HepG2 (cell line): Measurements from ENCODE around the gene NABP2. TPM values are rescaled to one million over a fixed set of nuclear protein-coding genes. Genes with fewer than 3 reads are reported as not detected.

Experiments used
- AGO1 ChIP-seq: fragments of 200-400 bp; formaldehyde crosslinking; IDR thresholded peaks from 2 replicates; pipeline ENCODE4 v1.6.1; 2017; ENCODE audit warnings: mild to moderate bottlenecking, low read depth, low read length, moderate library complexity; ENCODE audit not compliant: poor library complexity, severe bottlenecking
- ARID2 ChIP-seq: sonication (generic); formaldehyde crosslinking; IDR thresholded peaks from 2 replicates; pipeline ENCODE4 v1.8.1; 2022; ENCODE audit warnings: mild to moderate bottlenecking, missing genetic modification reagents, borderline replicate concordance
- ATM ChIP-seq: fragments of 450-650 bp; IDR thresholded peaks from 2 replicates; pipeline ENCODE4 v1.7.1; 2017; ENCODE audit warnings: mild to moderate bottlenecking, borderline replicate concordance
- ELF3 ChIP-seq: IDR thresholded peaks from 2 replicates; pipeline ENCODE4 v1.6.1; 2016; ENCODE audit warnings: missing genetic modification reagents, missing compliant biosample characterization
- FOXO1 ChIP-seq: sonication (generic); formaldehyde crosslinking; IDR thresholded peaks from 2 replicates; pipeline ENCODE4 v1.4.0; 2020; ENCODE audit warnings: missing genetic modification reagents
- GATAD1 ChIP-seq: IDR thresholded peaks from 2 replicates; pipeline ENCODE4 v1.6.1; 2016; ENCODE audit warnings: missing genetic modification reagents, missing compliant biosample characterization
- HIVEP1 ChIP-seq: sonication (generic); formaldehyde crosslinking; IDR thresholded peaks from 2 replicates; pipeline ENCODE4 v1.4.0; 2020; ENCODE audit warnings: mild to moderate bottlenecking, missing genetic modification reagents
- IKZF1 ChIP-seq: fragments of 450-650 bp; IDR thresholded peaks from 2 replicates; pipeline ENCODE4 v1.7.1; 2016
- KLF11 ChIP-seq: IDR thresholded peaks from 2 replicates; pipeline ENCODE4 v1.6.1; 2016; ENCODE audit warnings: missing compliant biosample characterization
- MEIS1 ChIP-seq: sonication (generic); formaldehyde crosslinking; IDR thresholded peaks from 2 replicates; pipeline ENCODE4 v1.9.0; 2021; ENCODE audit warnings: mild to moderate bottlenecking, missing genetic modification reagents, moderate library complexity, borderline replicate concordance
- NR0B2 ChIP-seq: sonication (generic); formaldehyde crosslinking; IDR thresholded peaks from 2 replicates; pipeline ENCODE4 v1.4.0; 2020; ENCODE audit warnings: mild to moderate bottlenecking, missing genetic modification reagents
- RBM22 ChIP-seq: fragments of 200-400 bp; formaldehyde crosslinking; optimal IDR thresholded peaks from 2 replicates; pipeline ENCODE3; 2017; ENCODE audit warnings: mild to moderate bottlenecking, low read length, moderate library complexity
- SP5 ChIP-seq: IDR thresholded peaks from 2 replicates; pipeline ENCODE4 v1.6.1; 2016; ENCODE audit warnings: low read depth, borderline replicate concordance
- TOE1 ChIP-seq: sonication (generic); formaldehyde crosslinking; IDR thresholded peaks from 2 replicates; pipeline ENCODE4 v1.4.0; 2020; ENCODE audit warnings: mild to moderate bottlenecking, missing genetic modification reagents
- TSC22D2 ChIP-seq: sonication (generic); formaldehyde crosslinking; IDR thresholded peaks from 2 replicates; pipeline ENCODE4 v1.5.1; 2020; ENCODE audit warnings: missing genetic modification reagents, mild to moderate bottlenecking, borderline replicate concordance
- ZBTB7A ChIP-seq: sonication (generic); formaldehyde crosslinking; IDR thresholded peaks from 2 replicates; pipeline ENCODE4 v1.8.0; 2022; ENCODE audit warnings: mild to moderate bottlenecking, missing genetic modification reagents
- ZNF44 ChIP-seq: sonication (generic); formaldehyde crosslinking; IDR thresholded peaks from 2 replicates; pipeline ENCODE4 v1.5.1; 2020; ENCODE audit warnings: mild to moderate bottlenecking, missing genetic modification reagents
- ZNF451 ChIP-seq: sonication (generic); formaldehyde crosslinking; IDR thresholded peaks from 2 replicates; pipeline ENCODE4 v1.5.0; 2020; ENCODE audit warnings: mild to moderate bottlenecking, missing genetic modification reagents
- ZNF589 ChIP-seq: sonication (generic); formaldehyde crosslinking; conservative IDR thresholded peaks from 2 replicates; pipeline ENCODE4 v1.8.0; 2022; ENCODE audit warnings: mild to moderate bottlenecking, moderate library complexity, missing genetic modification reagents
- ZNF619 ChIP-seq: sonication (generic); formaldehyde crosslinking; IDR thresholded peaks from 2 replicates; pipeline ENCODE4 v1.4.0; 2020; ENCODE audit warnings: mild to moderate bottlenecking, missing genetic modification reagents
- ZNF749 ChIP-seq: sonication (generic); formaldehyde crosslinking; IDR thresholded peaks from 2 replicates; pipeline ENCODE4 v1.8.0; 2022; ENCODE audit warnings: mild to moderate bottlenecking, missing genetic modification reagents, moderate library complexity, borderline replicate concordance
- ZNF782 ChIP-seq: sonication (generic); formaldehyde crosslinking; IDR thresholded peaks from 2 replicates; pipeline ENCODE4 v1.4.0; 2020; ENCODE audit warnings: missing genetic modification reagents, mild to moderate bottlenecking, borderline replicate concordance
- ZXDC ChIP-seq: sonication (generic); formaldehyde crosslinking; IDR thresholded peaks from 2 replicates; pipeline ENCODE4 v1.5.0; 2020; ENCODE audit warnings: mild to moderate bottlenecking, missing genetic modification reagents
- polyA plus RNA-seq, 8 experiments: library from polyadenylated mRNA; depleted of rRNA in 3 of 8; stranded (reverse) in 7 of 8; unstranded in 1 of 8; fragments of >200 nt; fragmentation: Illumina TruSeq in 4 of 8; extraction: Trizol in 4 of 8; gene quantifications; 2 replicates each; pipeline versions ENCODE4 v1.2.1 to v1.2.3, GENCODE V29; 2011 to 2016; ENCODE audit warnings: low read depth in 4 of 8, missing spikeins in 1 of 8, mixed read lengths in 1 of 8; ENCODE audit not compliant: insufficient read depth in 1 of 8
- total RNA-seq, 5 experiments: library from RNA; depleted of rRNA; stranded (reverse); fragments of >200 nt; fragmentation: Illumina TruSeq; extraction: Trizol; gene quantifications; 2 replicates each; pipeline ENCODE4 v1.2.3, GENCODE V29; 2016; ENCODE audit warnings: low read depth in 1 of 5
- TF ChIP-seq, protein P1 (sequence below): IDR thresholded peaks from 2 replicates; pipeline ENCODE4 v1.6.1; 2016; ENCODE audit warnings: low read depth, control low read depth

Gene NABP2
- total and polyA plus RNA-seq, 2 of the 13 experiments (the other 11 are each of a cell fraction or from before 2014, with no cell fraction given), result 33.2 to 35.5 TPM

DNA sequence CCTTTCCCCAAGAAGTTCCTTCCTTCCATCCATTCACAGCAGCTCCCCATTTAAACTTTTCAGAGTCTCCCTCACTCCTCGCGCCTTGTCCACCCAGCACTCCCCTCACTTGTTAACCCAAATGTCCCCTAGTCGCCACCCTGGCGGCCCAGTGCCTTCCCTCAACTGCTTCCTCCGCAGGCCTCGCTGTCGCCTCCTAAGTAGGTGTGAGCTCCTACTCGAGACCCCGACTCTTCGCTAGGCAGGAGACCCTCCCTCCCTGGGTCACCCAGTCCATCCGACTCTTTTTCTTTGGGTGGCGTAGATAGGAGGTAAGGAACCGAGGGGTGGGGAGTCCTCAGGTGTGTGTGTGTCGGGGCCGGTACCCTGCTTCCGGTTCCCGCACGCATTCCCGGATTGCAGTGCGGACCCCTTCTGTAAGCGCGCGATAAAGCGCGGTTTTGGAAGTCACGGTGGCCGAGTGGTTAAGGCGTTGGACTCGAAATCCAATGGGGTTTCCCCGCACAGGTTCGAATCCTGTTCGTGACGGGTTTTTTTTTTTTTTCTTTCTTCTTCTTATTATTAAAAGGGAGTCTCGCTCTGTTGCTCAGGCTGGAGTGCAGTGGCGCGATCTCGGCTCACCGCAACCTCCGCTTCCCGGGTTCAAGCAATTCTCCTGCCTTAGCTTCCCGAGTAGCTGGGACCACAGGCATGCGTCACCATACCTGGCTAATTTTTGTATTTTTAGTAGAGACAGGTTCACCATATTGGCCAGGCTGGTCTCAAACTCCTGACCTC is 34.0 kb upstream of the NABP2 start (continued):
- TF ChIP-seq ZXDC (CRISPR knock-in tag) (no peak; the same call in 1 of the 2 replicates), ZNF44 (CRISPR knock-in tag) (no peak), ZNF782 (CRISPR knock-in tag) (peak; percentile 67), GATAD1 (CRISPR knock-in tag) (peak; percentile 71), MEIS1 (CRISPR knock-in tag) (no peak), ATM (no peak), FOXO1 (CRISPR knock-in tag) (no peak; the same call in 1 of the 2 replicates), ZNF619 (CRISPR knock-in tag) (peak; percentile 43; the same call in 1 of the 2 replicates), ELF3 (CRISPR knock-in tag) (peak; percentile 80), SP5 (no peak), ZNF589 (CRISPR knock-in tag) (0 out of 2 replicates have a peak, but pooled peaks have one; percentile 56), TSC22D2 (CRISPR knock-in tag) (no peak), ARID2 (CRISPR knock-in tag) (no peak), KLF11 (no peak), ZNF749 (CRISPR knock-in tag) (peak; percentile 51; the same call in 1 of the 2 replicates), ZNF451 (CRISPR knock-in tag) (peak; percentile 75; the same call in 1 of the 2 replicates), TOE1 (CRISPR knock-in tag) (peak; percentile 24; the same call in 1 of the 2 replicates), RBM22 (peak; percentile 75), ZBTB7A (CRISPR knock-in tag) (no peak), HIVEP1 (CRISPR knock-in tag) (no peak), NR0B2 (CRISPR knock-in tag) (no peak), AGO1 (no peak), IKZF1 (no peak)
- TF ChIP-seq, protein P1, sequence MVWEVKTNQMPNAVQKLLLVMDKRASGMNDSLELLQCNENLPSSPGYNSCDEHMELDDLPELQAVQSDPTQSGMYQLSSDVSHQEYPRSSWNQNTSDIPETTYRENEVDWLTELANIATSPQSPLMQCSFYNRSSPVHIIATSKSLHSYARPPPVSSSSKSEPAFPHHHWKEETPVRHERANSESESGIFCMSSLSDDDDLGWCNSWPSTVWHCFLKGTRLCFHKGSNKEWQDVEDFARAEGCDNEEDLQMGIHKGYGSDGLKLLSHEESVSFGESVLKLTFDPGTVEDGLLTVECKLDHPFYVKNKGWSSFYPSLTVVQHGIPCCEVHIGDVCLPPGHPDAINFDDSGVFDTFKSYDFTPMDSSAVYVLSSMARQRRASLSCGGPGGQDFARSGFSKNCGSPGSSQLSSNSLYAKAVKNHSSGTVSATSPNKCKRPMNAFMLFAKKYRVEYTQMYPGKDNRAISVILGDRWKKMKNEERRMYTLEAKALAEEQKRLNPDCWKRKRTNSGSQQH (CRISPR knock-in tag), result 0 out of 2 replicates have a peak, but pooled peaks have one; percentile 23
